Measurements from ENCODE around the gene DNM1. TPM values are rescaled to one million over a fixed set of nuclear protein-coding genes. Genes with fewer than 3 reads are reported as not detected.
A peak's percentile ranks its signal among the peaks of the same experiment; 100 is the strongest.

DNM1 gene
- polyA plus RNA-seq, 4 donors = 0.45 to 72.1 (median 3.7) TPM

GRCh38 chr9:128233817-128234406 lies 30.7 kb downstream of the DNM1 start:
- no peak overlapping the region for H3K4me3 ChIP-seq (ENCODE audit: low read depth in 1 of 3, low read length in 3 of 3)
- no peak for DNase-seq
- H3K9me3 ChIP-seq (ENCODE audit: control insufficient read depth in 2 of 2, insufficient read depth in 1 of 2, low read depth in 1 of 2, low read length in 1 of 2) = no peaks in the 10 kb centered on the region
- 72 to 83% (median 82%) methylated on average over 24 to 28 of the region's 28 CpGs for WGBS, 3 donors
- no peaks in the 10 kb centered on the region for H3K4me1 ChIP-seq (ENCODE audit: control insufficient read depth in 3 of 3, insufficient read depth in 2 of 3, low read depth in 1 of 3, low read length in 2 of 3)
- no peak for FAIRE-seq
- no peaks in the 10 kb centered on the region for H3K27me3 ChIP-seq (ENCODE audit: control insufficient read depth in 3 of 3, insufficient read depth in 3 of 3, low read length in 3 of 3)
- H3K36me3 ChIP-seq (ENCODE audit: control insufficient read depth in 3 of 3, insufficient read depth in 2 of 3, low read depth in 1 of 3, low read length in 3 of 3) = peaks cover 0 to 12% (median 0%) of the 10 kb centered on the region in 3 donors
- H3K27ac ChIP-seq (ENCODE audit: low read depth in 1 of 3, low read length in 2 of 3) = no peak overlapping the region

- Histone ChIP-seq H3K27ac (ENCODE audit: low read depth in 1 of 3, low read length in 2 of 3) (no peak overlapping the region), H3K27me3 (ENCODE audit: control insufficient read depth in 3 of 3, insufficient read depth in 3 of 3, low read length in 3 of 3) (no peaks in the 10 kb centered on the region), H3K4me1 (ENCODE audit: control insufficient read depth in 3 of 3, insufficient read depth in 2 of 3, low read depth in 1 of 3, low read length in 2 of 3) (peaks cover 0 to 14% (median 3%) of the 10 kb centered on the region in 3 donors), H3K36me3 (ENCODE audit: control insufficient read depth in 3 of 3, insufficient read depth in 2 of 3, low read depth in 1 of 3, low read length in 3 of 3) (peaks cover 0 to 51% (median 0%) of the 10 kb centered on the region in 3 donors), H3K4me3 (ENCODE audit: low read depth in 1 of 3, low read length in 3 of 3) (no peak overlapping the region), H3K9me3 (ENCODE audit: control insufficient read depth in 2 of 2, insufficient read depth in 1 of 2, low read depth in 1 of 2, low read length in 1 of 2) (no peaks in the 10 kb centered on the region)
- 86 to 90% (median 90%) methylated on average over 4 of the region's 4 CpGs for WGBS, 3 donors
- FAIRE-seq = no peak
- DNase-seq = no peak
Observed at GRCh38 chr9:128242124-128242523, 38.9 kb downstream of the DNM1 start.

GRCh38 chr9:128242828-128243214 lies 39.6 kb downstream of the DNM1 start:
- peak overlapping the region in 2 of 3 donors; percentile 47 to 72 for H3K27ac ChIP-seq (ENCODE audit: low read depth in 1 of 3, low read length in 2 of 3)
- peaks cover 0 to 53% (median 0%) of the 10 kb centered on the region in 3 donors for H3K36me3 ChIP-seq (ENCODE audit: control insufficient read depth in 3 of 3, insufficient read depth in 2 of 3, low read depth in 1 of 3, low read length in 3 of 3)
- FAIRE-seq (no peak), DNase-seq (no peak)
- H3K27me3 ChIP-seq (ENCODE audit: control insufficient read depth in 3 of 3, insufficient read depth in 3 of 3, low read length in 3 of 3) = no peaks in the 10 kb centered on the region
- no peaks in the 10 kb centered on the region for H3K9me3 ChIP-seq (ENCODE audit: control insufficient read depth in 2 of 2, insufficient read depth in 1 of 2, low read depth in 1 of 2, low read length in 1 of 2)
- H3K4me1 ChIP-seq (ENCODE audit: control insufficient read depth in 3 of 3, insufficient read depth in 2 of 3, low read depth in 1 of 3, low read length in 2 of 3) = peaks cover 0 to 14% (median 3%) of the 10 kb centered on the region in 3 donors
- no peak overlapping the region for H3K4me3 ChIP-seq (ENCODE audit: low read depth in 1 of 3, low read length in 3 of 3)
- 52 to 66% (median 57%) methylated on average over 7 of the region's 7 CpGs for WGBS, 3 donors

- H3K9me3 ChIP-seq (ENCODE audit: control insufficient read depth in 2 of 2, insufficient read depth in 1 of 2, low read depth in 1 of 2, low read length in 1 of 2) = no peaks in the 10 kb centered on the region
- peaks cover 0 to 14% (median 3%) of the 10 kb centered on the region in 3 donors for H3K4me1 ChIP-seq (ENCODE audit: control insufficient read depth in 3 of 3, insufficient read depth in 2 of 3, low read depth in 1 of 3, low read length in 2 of 3)
- H3K27ac ChIP-seq (ENCODE audit: low read depth in 1 of 3, low read length in 2 of 3) = peak overlapping the region in 2 of 3 donors; percentile 47 to 72
- DNase-seq (no peak), FAIRE-seq (no peak)
- H3K36me3 ChIP-seq (ENCODE audit: control insufficient read depth in 3 of 3, insufficient read depth in 2 of 3, low read depth in 1 of 3, low read length in 3 of 3) = peaks cover 0 to 57% (median 0%) of the 10 kb centered on the region in 3 donors
- H3K27me3 ChIP-seq (ENCODE audit: control insufficient read depth in 3 of 3, insufficient read depth in 3 of 3, low read length in 3 of 3) = no peaks in the 10 kb centered on the region
- 52 to 75% (median 62%) methylated on average over 12 to 13 of the region's 13 CpGs for WGBS, 3 donors
- peak overlapping the region in 1 of 3 donors; percentile 39 for H3K4me3 ChIP-seq (ENCODE audit: low read depth in 1 of 3, low read length in 3 of 3)
Observed at GRCh38 chr9:128243215-128244018, 40.2 kb downstream of the DNM1 start.

- Histone ChIP-seq H3K36me3 (ENCODE audit: control insufficient read depth in 3 of 3, insufficient read depth in 2 of 3, low read depth in 1 of 3, low read length in 3 of 3) (peaks cover 0 to 55% (median 0%) of the 10 kb centered on the region in 3 donors), H3K27me3 (ENCODE audit: control insufficient read depth in 3 of 3, insufficient read depth in 3 of 3, low read length in 3 of 3) (no peaks in the 10 kb centered on the region), H3K4me1 (ENCODE audit: control insufficient read depth in 3 of 3, insufficient read depth in 2 of 3, low read depth in 1 of 3, low read length in 2 of 3) (peaks cover 0 to 14% (median 3%) of the 10 kb centered on the region in 3 donors), H3K4me3 (ENCODE audit: low read depth in 1 of 3, low read length in 3 of 3) (peak overlapping the region in 1 of 3 donors; percentile 39), H3K27ac (ENCODE audit: low read depth in 1 of 3, low read length in 2 of 3) (peak overlapping the region; percentile 17 to 72 (median 50)), H3K9me3 (ENCODE audit: control insufficient read depth in 2 of 2, insufficient read depth in 1 of 2, low read depth in 1 of 2, low read length in 1 of 2) (no peaks in the 10 kb centered on the region)
- 49 to 69% (median 53%) methylated on average over 10 to 13 of the region's 13 CpGs for WGBS, 3 donors
- FAIRE-seq (no peak), DNase-seq (no peak)
Observed at GRCh38 chr9:128244091-128244836, 41.1 kb downstream of the DNM1 start.

GRCh38 chr9:128244837-128245231 lies 41.7 kb downstream of the DNM1 start:
- FAIRE-seq (no peak), DNase-seq (peak in 1 of 2 donors; percentile 55)
- Histone ChIP-seq H3K9me3 (ENCODE audit: control insufficient read depth in 2 of 2, insufficient read depth in 1 of 2, low read depth in 1 of 2, low read length in 1 of 2) (no peaks in the 10 kb centered on the region), H3K36me3 (ENCODE audit: control insufficient read depth in 3 of 3, insufficient read depth in 2 of 3, low read depth in 1 of 3, low read length in 3 of 3) (peaks cover 0 to 49% (median 0%) of the 10 kb centered on the region in 3 donors), H3K27me3 (ENCODE audit: control insufficient read depth in 3 of 3, insufficient read depth in 3 of 3, low read length in 3 of 3) (no peaks in the 10 kb centered on the region), H3K4me1 (ENCODE audit: control insufficient read depth in 3 of 3, insufficient read depth in 2 of 3, low read depth in 1 of 3, low read length in 2 of 3) (peaks cover 0 to 17% (median 3%) of the 10 kb centered on the region in 3 donors), H3K27ac (ENCODE audit: low read depth in 1 of 3, low read length in 2 of 3) (peak overlapping the region; percentile 17 to 72 (median 50)), H3K4me3 (ENCODE audit: low read depth in 1 of 3, low read length in 3 of 3) (peak overlapping the region in 1 of 3 donors; percentile 39)
- WGBS, 3 donors = 10 to 26% (median 21%) methylated on average over 12 to 18 of the region's 18 CpGs

GRCh38 chr9:128245421-128246151 lies 42.4 kb downstream of the DNM1 start:
- H3K27ac ChIP-seq (ENCODE audit: low read depth in 1 of 3, low read length in 2 of 3) = peak overlapping the region in 1 of 3 donors; percentile 66
- FAIRE-seq = no peak

More at GRCh38 chr9:128245421-128246151, 42.4 kb downstream of the DNM1 start:
- Histone ChIP-seq H3K36me3 (ENCODE audit: control insufficient read depth in 3 of 3, insufficient read depth in 2 of 3, low read depth in 1 of 3, low read length in 3 of 3) (peaks cover 0 to 43% (median 0%) of the 10 kb centered on the region in 3 donors), H3K27me3 (ENCODE audit: control insufficient read depth in 3 of 3, insufficient read depth in 3 of 3, low read length in 3 of 3) (no peaks in the 10 kb centered on the region), H3K9me3 (ENCODE audit: control insufficient read depth in 2 of 2, insufficient read depth in 1 of 2, low read depth in 1 of 2, low read length in 1 of 2) (no peaks in the 10 kb centered on the region), H3K4me1 (ENCODE audit: control insufficient read depth in 3 of 3, insufficient read depth in 2 of 3, low read depth in 1 of 3, low read length in 2 of 3) (peaks cover 0 to 19% (median 3%) of the 10 kb centered on the region in 3 donors), H3K4me3 (ENCODE audit: low read depth in 1 of 3, low read length in 3 of 3) (no peak overlapping the region)
- 46 to 68% (median 57%) methylated on average over 13 of the region's 13 CpGs for WGBS, 3 donors
- DNase-seq = peak in 1 of 2 donors; percentile 33

Data from small intestine (tissue), 7 donors.